Gastrocnemius medialis (tissue), 4 donors: ENCODE measurements around the gene ACADVL. TPM values are rescaled to one million over a fixed set of nuclear protein-coding genes. Genes with fewer than 3 reads are reported as not detected.
A peak's percentile ranks its signal among the peaks of the same experiment; 100 is the strongest.

Experiments used
- ATAC-seq, 2 donors: fragments of 150-250 bp; one replicate each; pipeline ENCODE4 v1.9.1; 2016
- DNase-seq, 2 donors: peaks; one replicate each; pipeline ENCODE4 v3.0.0-alpha.2; 2019
- H3K27ac ChIP-seq, 4 donors: fragments of 200-600 bp; sonication (generic); 1 replicate in 1 of 4; 2 replicates in 3 of 4; pipeline ENCODE4 v1.5.1; 2016 to 2018; ENCODE audit warnings: mild to moderate bottlenecking in 2 of 4, moderate library complexity in 1 of 4
- H3K27me3 ChIP-seq, 3 donors: fragments of 200-600 bp; sonication (generic) in 2 of 3; 1 replicate in 1 of 3; 2 replicates in 2 of 3; pipeline versions ENCODE4 v1.5.1 to v1.6.0; 2016 to 2019; ENCODE audit warnings: mild to moderate bottlenecking in 1 of 3, moderate library complexity in 1 of 3
- H3K36me3 ChIP-seq, 2 donors: fragments of 200-600 bp; sonication (generic) in 1 of 2; one replicate each; pipeline ENCODE4 v1.5.1; 2017 to 2018
- H3K4me1 ChIP-seq, 2 donors: fragments of 200-600 bp; sonication (generic) in 1 of 2; one replicate each; pipeline ENCODE4 v1.5.1; 2016 to 2017; ENCODE audit warnings: mild to moderate bottlenecking in 2 of 2
- H3K4me3 ChIP-seq, 4 donors: fragments of 200-600 bp; sonication (generic) in 3 of 4; 1 replicate in 1 of 4; 2 replicates in 3 of 4; pipeline ENCODE4 v1.5.1; 2016 to 2019; ENCODE audit warnings: mild to moderate bottlenecking in 2 of 4
- H3K9me3 ChIP-seq, 3 donors: fragments of 200-600 bp; sonication (generic) in 2 of 3; 1 replicate in 1 of 3; 2 replicates in 2 of 3; pipeline ENCODE4 v1.5.1; 2016 to 2019
- POLR2A ChIP-seq, 2 donors: fragments of 450-650 bp; IDR thresholded peaks; one replicate each; pipeline ENCODE4 v1.6.1; 2017; ENCODE audit warnings: antibody characterized with exemption in 2 of 2, mild to moderate bottlenecking in 2 of 2, moderate library complexity in 2 of 2
- in situ Hi-C, 4 donors: fragments of 200-750 bp; cut with MboI; loops; one replicate each; pipeline versions ENCODE4 v1.15.0 to v1.8.0; 2017; ENCODE audit warnings: low sequenced_read_pairs in 4 of 4
- intact Hi-C: fragments of 100-400 bp; cut with DNase I; formaldehyde crosslinking; loops from one replicate; pipeline ENCODE4 v1.15.1; 2023; ENCODE audit warnings: low total_unique reads
- total RNA-seq, 4 donors: library from RNA; depleted of rRNA; stranded (reverse); fragments of >200 nt; gene quantifications; one replicate each; pipeline versions ENCODE4 v1.1.0 to v1.2.3, GENCODE V29; 2016
- TF ChIP-seq, protein P1 (sequence below), 5 experiments: fragments of 450-650 bp in 3 of 5; fragments of 200-600 bp in 2 of 5; sonication (generic) in 2 of 5; IDR thresholded peaks in 4 of 5; conservative IDR thresholded peaks in 1 of 5; 1 replicate in 4 of 5; 2 replicates in 1 of 5; pipeline ENCODE4 v1.5.1; 2016 to 2019; ENCODE audit warnings: antibody characterized with exemption in 5 of 5, mild to moderate bottlenecking in 3 of 5, moderate library complexity in 3 of 5

ACADVL gene
- total RNA-seq, 4 donors from 2014 or later, result 771 to 1,217 (median 1,086) TPM

DNA sequence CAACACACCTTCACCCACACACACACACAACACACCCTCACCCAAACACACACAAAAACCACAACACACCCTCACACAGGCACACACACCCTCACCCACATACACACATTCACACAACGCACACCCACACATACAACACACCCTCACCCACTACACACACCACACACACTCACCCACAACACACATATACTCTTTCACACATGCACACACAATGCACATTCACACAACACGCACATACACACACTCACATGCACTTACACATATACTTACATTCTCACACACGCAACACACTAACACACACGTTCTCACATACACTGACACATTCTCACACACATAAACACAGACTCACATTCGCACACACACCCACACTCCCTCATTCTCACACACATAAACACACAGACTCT, 44.4 kb upstream of the ACADVL start:
- no peaks in the 10 kb centered on the region for H3K9me3 ChIP-seq
- intact Hi-C loops, result loop anchor here (5.0 kb wide), 1 partner anchor 123 kb away; no protein-coding TSS in a partner anchor
- H3K4me3 ChIP-seq, result no peak overlapping the region
- ATAC-seq (no peak), DNase-seq (no peak)
- H3K27me3 ChIP-seq, result peaks cover 39 to 62% (median 45%) of the 10 kb centered on the region in 3 donors
- no peaks in the 10 kb centered on the region for H3K36me3 ChIP-seq
- no peak overlapping the region for H3K27ac ChIP-seq
- H3K4me1 ChIP-seq, result peaks cover 8% of the 10 kb centered on the region in 2 donors
- TF ChIP-seq, protein P1, sequence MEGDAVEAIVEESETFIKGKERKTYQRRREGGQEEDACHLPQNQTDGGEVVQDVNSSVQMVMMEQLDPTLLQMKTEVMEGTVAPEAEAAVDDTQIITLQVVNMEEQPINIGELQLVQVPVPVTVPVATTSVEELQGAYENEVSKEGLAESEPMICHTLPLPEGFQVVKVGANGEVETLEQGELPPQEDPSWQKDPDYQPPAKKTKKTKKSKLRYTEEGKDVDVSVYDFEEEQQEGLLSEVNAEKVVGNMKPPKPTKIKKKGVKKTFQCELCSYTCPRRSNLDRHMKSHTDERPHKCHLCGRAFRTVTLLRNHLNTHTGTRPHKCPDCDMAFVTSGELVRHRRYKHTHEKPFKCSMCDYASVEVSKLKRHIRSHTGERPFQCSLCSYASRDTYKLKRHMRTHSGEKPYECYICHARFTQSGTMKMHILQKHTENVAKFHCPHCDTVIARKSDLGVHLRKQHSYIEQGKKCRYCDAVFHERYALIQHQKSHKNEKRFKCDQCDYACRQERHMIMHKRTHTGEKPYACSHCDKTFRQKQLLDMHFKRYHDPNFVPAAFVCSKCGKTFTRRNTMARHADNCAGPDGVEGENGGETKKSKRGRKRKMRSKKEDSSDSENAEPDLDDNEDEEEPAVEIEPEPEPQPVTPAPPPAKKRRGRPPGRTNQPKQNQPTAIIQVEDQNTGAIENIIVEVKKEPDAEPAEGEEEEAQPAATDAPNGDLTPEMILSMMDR (IDR thresholded peaks at IDR 0.05 in 4 of 5, conservative IDR thresholded peaks at IDR 0.05 in 1 of 5), result no peak
- no peak for TF ChIP-seq POLR2A (IDR thresholded peaks at IDR 0.05)
- in situ Hi-C loops, result no loop called here

DNA sequence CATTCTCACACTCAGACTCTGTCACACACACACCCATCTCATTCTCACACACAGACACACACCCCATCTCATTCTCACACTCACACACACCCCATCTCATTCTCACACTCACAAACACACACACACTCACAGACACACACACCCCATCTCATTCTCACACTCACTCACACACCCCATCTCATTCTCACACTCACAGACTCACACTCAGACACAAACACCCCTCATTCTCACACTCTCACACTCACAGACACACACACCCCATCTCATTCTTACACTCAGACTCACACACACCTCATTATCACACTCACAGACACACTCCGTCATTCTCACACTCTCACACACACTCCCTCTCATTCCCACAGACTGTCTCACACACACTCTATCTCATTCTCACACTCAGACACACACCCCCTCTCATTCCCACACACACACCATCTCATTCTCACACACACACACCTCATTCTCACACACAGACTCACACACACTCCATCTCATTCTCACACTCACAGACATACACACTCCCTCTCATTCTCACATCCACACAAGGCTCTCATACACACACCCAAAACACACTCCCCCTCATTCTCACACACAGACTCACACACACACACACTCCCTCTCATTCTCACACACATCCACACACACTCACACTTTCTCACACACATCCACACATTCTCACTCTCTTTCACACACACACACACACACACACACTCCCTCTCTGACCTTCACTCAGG, 43.5 kb upstream of the ACADVL start:
- Histone ChIP-seq H3K27ac (no peak overlapping the region), H3K9me3 (no peaks in the 10 kb centered on the region), H3K27me3 (peaks cover 39 to 58% (median 45%) of the 10 kb centered on the region in 3 donors), H3K36me3 (no peaks in the 10 kb centered on the region), H3K4me1 (peaks cover 8% of the 10 kb centered on the region in 2 donors), H3K4me3 (no peak overlapping the region)
- ATAC-seq, result no peak
- DNase-seq, result no peak
- TF ChIP-seq, protein P1 (IDR thresholded peaks at IDR 0.05 in 4 of 5, conservative IDR thresholded peaks at IDR 0.05 in 1 of 5), result no peak
- TF ChIP-seq POLR2A (IDR thresholded peaks at IDR 0.05), result no peak
- intact Hi-C loops (loop anchor here (5.0 kb wide), 1 partner anchor 124 kb away; no protein-coding TSS in a partner anchor), in situ Hi-C loops (no loop called here)

DNA sequence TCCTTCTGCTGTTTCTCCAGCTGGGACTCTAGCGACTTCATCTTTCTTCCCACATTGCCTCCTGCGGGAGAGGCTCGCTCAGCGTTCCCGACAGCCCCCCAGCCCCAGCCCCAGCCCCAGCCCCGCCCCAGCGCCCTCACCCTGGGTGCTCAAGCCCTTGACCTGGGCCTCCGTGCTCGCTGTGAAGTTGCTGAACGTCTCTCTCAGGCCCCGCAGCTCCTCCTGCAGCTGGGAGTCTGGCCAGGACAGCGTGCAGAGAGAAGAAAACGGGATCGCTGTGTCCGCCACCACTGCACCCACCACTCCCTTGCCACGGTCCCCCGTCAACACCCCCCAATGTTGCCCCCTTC, 42.9 kb upstream of the ACADVL start:
- TF ChIP-seq, protein P1 (IDR thresholded peaks at IDR 0.05 in 4 of 5, conservative IDR thresholded peaks at IDR 0.05 in 1 of 5), result no peak
- no peak for TF ChIP-seq POLR2A (IDR thresholded peaks at IDR 0.05)
- in situ Hi-C loops, result no loop called here
- no peak for ATAC-seq
- H3K36me3 ChIP-seq, result no peaks in the 10 kb centered on the region
- H3K4me1 ChIP-seq, result peaks cover 8% of the 10 kb centered on the region in 2 donors
- intact Hi-C loops, result loop anchor here (5.0 kb wide), 1 partner anchor 125 kb away; no protein-coding TSS in a partner anchor
- H3K9me3 ChIP-seq, result no peaks in the 10 kb centered on the region
- peaks cover 39 to 56% (median 45%) of the 10 kb centered on the region in 3 donors for H3K27me3 ChIP-seq
- H3K27ac ChIP-seq, result no peak overlapping the region
- H3K4me3 ChIP-seq, result no peak overlapping the region
- no peak for DNase-seq

DNA sequence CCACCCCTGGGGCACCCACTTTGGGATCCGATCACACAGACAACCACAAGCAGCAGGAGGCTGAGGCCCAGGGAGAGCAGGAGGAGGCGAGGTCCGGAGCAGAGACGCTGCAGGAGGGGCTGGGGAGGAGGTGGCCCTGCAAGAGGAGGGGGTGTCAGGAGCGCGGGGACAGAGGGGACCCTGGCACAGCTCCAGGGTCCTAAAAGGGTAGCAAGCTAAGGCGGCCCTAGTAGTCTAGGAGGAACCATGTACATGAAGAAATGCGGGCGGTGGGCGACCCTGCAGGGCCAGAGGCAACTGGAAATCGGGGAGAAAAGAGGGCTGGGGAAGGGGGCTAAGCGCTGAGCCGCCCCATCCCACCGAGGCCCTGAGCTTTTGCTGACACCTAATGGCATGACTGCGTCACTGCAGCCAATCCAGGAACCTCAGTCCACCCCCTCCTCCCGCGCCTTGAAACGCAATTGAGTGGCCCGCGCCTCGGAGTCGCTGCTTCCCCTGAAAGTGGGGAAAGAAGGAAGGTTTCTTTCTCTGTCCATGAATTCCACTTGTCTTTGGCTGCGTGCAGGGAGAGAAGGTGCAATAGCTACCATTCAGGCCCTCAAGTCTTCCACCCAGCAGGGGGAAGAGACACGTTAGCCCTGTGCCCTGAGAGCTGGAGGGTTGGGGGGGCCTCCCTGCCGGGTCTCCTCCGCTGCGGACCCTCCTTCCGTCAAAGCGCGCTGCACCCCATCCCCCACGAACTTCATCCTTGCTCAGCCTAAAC, 42.4 kb upstream of the ACADVL start:
- TF ChIP-seq POLR2A (IDR thresholded peaks at IDR 0.05), result no peak
- TF ChIP-seq, protein P1 (IDR thresholded peaks at IDR 0.05 in 4 of 5, conservative IDR thresholded peaks at IDR 0.05 in 1 of 5), result peak; percentile 32 to 86 (median 69)
- intact Hi-C loops, result loop anchor here (5.0 kb wide), 1 partner anchor 125 kb away; no protein-coding TSS in a partner anchor
- no peaks in the 10 kb centered on the region for H3K36me3 ChIP-seq
- DNase-seq (peak in 1 of 2 donors; percentile 31), ATAC-seq (peak; percentile 74)
- H3K4me3 ChIP-seq, result peak overlapping the region; percentile 35 to 54 (median 44)
- H3K27ac ChIP-seq, result no peak overlapping the region
- H3K27me3 ChIP-seq, result peaks cover 39 to 52% (median 45%) of the 10 kb centered on the region in 3 donors
- peaks cover 8% of the 10 kb centered on the region in 2 donors for H3K4me1 ChIP-seq
- in situ Hi-C loops, result no loop called here
- no peaks in the 10 kb centered on the region for H3K9me3 ChIP-seq
